ENCODE measurements around the gene BLOC1S1. TPM values are rescaled to one million over a fixed set of nuclear protein-coding genes. Genes with fewer than 3 reads are reported as not detected.

BLOC1S1 gene
- total and polyA plus RNA-seq, 8 donors = 12.8 to 451 (median 239) TPM

DNA sequence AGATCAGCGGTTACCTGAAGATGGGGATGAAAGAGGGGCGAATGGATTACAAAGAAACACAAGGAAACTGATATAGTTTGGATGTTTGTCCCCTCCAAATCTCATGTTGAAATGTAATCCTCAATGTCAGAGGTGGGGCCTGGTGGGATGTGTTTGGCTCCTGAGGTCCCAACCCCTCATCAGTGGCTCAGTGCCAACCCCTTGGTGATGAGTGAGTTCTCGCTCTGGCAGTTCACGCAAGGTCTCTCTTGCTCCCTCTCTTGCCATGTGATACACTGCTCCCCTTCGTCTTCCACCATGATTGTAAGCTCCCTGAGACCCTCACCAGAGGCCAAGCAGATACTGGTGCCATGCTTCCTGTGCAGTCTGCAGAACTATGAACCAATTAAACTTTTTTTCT, 36.2 kb upstream of the BLOC1S1 start:
- intact Hi-C loops (cut with DNase I; ENCODE audit: low total_unique reads) = no loop called here
- peaks cover 13 to 23% (median 17%) of the 10 kb centered on the region in 4 donors for H3K4me1 ChIP-seq
- 86 to 91% (median 89%) methylated on average over 5 of the region's 5 CpGs for WGBS, 5 donors

DNA sequence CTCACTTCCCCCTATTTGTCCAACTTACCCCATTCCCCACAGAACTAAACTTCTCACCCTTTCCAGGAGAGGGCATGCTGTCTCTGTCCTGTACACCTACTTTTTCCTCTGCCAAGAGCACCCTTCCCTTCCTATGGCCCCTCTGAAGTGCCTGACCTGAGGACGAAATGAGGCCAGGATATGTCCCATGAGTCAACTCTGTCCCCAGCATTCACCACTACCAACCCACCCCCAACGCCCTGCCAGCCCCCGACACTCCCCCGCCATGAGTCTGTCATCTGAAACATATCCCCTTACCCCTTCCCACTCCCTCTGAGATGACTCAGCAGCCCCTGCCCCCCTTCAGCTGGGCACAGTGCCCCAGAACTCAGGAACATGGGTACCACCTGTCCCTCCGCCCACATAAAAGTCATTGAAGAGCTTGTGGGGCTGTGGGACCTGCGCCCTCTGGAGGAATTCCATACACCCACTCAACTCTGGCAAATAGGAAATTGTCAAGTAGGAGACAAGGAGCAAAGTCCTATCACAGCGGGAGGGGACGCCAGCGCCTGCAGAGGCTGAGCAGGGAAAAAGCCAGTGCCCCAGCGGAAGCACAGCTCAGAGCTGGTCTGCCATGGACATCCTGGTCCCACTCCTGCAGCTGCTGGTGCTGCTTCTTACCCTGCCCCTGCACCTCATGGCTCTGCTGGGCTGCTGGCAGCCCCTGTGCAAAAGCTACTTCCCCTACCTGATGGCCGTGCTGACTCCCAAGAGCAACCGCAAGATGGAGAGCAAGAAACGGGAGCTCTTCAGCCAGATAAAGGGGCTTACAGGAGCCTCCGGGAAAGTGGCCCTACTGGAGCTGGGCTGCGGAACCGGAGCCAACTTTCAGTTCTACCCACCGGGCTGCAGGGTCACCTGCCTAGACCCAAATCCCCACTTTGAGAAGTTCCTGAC, 34.4 kb upstream of the BLOC1S1 start:
- Histone ChIP-seq H3K9me3 (no peaks in the 10 kb centered on the region), H3K4me1 (peaks cover 13 to 23% (median 17%) of the 10 kb centered on the region in 4 donors), H3K36me3 (peaks cover 0 to 19% (median 2%) of the 10 kb centered on the region in 4 donors), H3K27ac (peak overlapping the region in 3 of 5 donors; percentile 28 to 64 (median 51)), H3K4me3 (peak overlapping the region; percentile 9 to 41 (median 30)), H3K27me3 (peaks cover 0 to 15% (median 0%) of the 10 kb centered on the region in 3 donors)
- DNase-seq = peak; percentile 71 to 89
- intact Hi-C loops (cut with DNase I; ENCODE audit: low total_unique reads) = no loop called here
- TF ChIP-seq, protein P1, sequence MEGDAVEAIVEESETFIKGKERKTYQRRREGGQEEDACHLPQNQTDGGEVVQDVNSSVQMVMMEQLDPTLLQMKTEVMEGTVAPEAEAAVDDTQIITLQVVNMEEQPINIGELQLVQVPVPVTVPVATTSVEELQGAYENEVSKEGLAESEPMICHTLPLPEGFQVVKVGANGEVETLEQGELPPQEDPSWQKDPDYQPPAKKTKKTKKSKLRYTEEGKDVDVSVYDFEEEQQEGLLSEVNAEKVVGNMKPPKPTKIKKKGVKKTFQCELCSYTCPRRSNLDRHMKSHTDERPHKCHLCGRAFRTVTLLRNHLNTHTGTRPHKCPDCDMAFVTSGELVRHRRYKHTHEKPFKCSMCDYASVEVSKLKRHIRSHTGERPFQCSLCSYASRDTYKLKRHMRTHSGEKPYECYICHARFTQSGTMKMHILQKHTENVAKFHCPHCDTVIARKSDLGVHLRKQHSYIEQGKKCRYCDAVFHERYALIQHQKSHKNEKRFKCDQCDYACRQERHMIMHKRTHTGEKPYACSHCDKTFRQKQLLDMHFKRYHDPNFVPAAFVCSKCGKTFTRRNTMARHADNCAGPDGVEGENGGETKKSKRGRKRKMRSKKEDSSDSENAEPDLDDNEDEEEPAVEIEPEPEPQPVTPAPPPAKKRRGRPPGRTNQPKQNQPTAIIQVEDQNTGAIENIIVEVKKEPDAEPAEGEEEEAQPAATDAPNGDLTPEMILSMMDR (IDR thresholded peaks at IDR 0.05) = peak in 3 of 7 experiments; percentile 11 to 40 (median 34)
- TF ChIP-seq EP300 (IDR thresholded peaks at IDR 0.05) = no peak
- peak in 2 of 3 donors; percentile 17 to 39 for TF ChIP-seq POLR2AphosphoS5 (IDR thresholded peaks at IDR 0.05)
- WGBS, 5 donors = 7 to 17% (median 10%) methylated on average over 13 to 17 of the region's 17 CpGs

More for the DNA sequence above, 36.2 kb upstream of the BLOC1S1 start:
- DNase-seq = no peak
- no peak for TF ChIP-seq EP300 (IDR thresholded peaks at IDR 0.05)
- TF ChIP-seq POLR2AphosphoS5 (IDR thresholded peaks at IDR 0.05) = no peak
- TF ChIP-seq POLR2A (IDR thresholded peaks at IDR 0.05) = no peak
- Histone ChIP-seq H3K9me3 (no peaks in the 10 kb centered on the region), H3K36me3 (peaks cover 0 to 2% (median under 1%) of the 10 kb centered on the region in 4 donors), H3K27me3 (peaks cover 0 to 15% (median 0%) of the 10 kb centered on the region in 3 donors), H3K27ac (no peak overlapping the region), H3K4me3 (no peak overlapping the region)

DNA sequence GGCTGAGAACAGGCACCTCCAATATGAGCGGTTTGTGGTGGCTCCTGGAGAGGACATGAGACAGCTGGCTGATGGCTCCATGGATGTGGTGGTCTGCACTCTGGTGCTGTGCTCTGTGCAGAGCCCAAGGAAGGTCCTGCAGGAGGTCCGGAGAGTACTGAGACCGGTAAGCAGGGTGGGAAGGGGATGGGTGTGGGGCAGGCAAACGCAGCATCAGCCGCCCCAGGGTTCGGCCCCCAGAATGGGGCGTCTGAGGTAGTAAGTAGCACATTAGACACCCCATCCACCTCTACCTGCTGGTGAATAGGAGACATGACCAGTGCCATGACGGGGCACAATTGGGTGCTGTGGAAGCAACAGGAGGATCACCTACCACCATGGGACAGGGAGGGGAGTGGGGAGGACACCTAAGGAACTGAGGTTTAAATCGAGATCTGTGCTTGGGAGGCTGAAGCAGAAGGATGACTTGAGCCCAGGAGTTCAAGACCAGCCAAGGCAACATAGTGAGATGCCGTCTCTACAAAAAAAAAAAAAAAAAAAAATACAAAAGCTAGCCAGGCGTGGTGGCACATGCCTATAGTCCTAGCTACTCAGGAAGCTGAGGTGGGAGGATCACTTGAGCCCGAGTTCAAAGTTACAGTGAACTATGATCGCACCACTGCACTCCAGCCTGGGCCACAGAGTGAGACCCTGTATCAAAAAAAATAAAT, 33.6 kb upstream of the BLOC1S1 start:
- peaks cover 0 to 25% (median 3%) of the 10 kb centered on the region in 4 donors for H3K36me3 ChIP-seq
- TF ChIP-seq POLR2A (IDR thresholded peaks at IDR 0.05) = no peak
- TF ChIP-seq EP300 (IDR thresholded peaks at IDR 0.05) = no peak
- TF ChIP-seq, protein P1 (IDR thresholded peaks at IDR 0.05) = no peak
- no peak for TF ChIP-seq POLR2AphosphoS5 (IDR thresholded peaks at IDR 0.05)
- H3K27me3 ChIP-seq = peaks cover 0 to 15% (median 0%) of the 10 kb centered on the region in 3 donors
- no peaks in the 10 kb centered on the region for H3K9me3 ChIP-seq
- peaks cover 13 to 23% (median 17%) of the 10 kb centered on the region in 4 donors for H3K4me1 ChIP-seq
- intact Hi-C loops (cut with DNase I; ENCODE audit: low total_unique reads) = no loop called here
- peak overlapping the region in 1 of 5 donors; percentile 51 for H3K27ac ChIP-seq
- peak overlapping the region; percentile 9 to 41 (median 30) for H3K4me3 ChIP-seq
- no peak for DNase-seq
- WGBS, 5 donors = 48 to 81% (median 67%) methylated on average over 13 of the region's 13 CpGs

DNA sequence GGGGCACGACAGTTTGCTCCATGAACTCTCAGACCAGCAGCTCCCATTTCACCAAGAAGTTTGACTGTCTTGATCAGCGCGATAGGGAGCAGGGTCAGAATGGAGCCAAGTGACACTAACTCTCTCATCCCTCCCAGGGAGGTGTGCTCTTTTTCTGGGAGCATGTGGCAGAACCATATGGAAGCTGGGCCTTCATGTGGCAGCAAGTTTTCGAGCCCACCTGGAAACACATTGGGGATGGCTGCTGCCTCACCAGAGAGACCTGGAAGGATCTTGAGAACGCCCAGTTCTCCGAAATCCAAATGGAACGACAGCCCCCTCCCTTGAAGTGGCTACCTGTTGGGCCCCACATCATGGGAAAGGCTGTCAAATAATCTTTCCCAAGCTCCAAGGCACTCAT, 32.2 kb upstream of the BLOC1S1 start:
- peaks cover 0 to 38% (median 9%) of the 10 kb centered on the region in 4 donors for H3K36me3 ChIP-seq
- peaks cover 13 to 23% (median 17%) of the 10 kb centered on the region in 4 donors for H3K4me1 ChIP-seq
- H3K27me3 ChIP-seq = peaks cover 0 to 15% (median 0%) of the 10 kb centered on the region in 3 donors
- no peak for TF ChIP-seq POLR2AphosphoS5 (IDR thresholded peaks at IDR 0.05)
- TF ChIP-seq, protein P1 (IDR thresholded peaks at IDR 0.05) = no peak
- no peak for TF ChIP-seq EP300 (IDR thresholded peaks at IDR 0.05)
- TF ChIP-seq POLR2A (IDR thresholded peaks at IDR 0.05) = no peak
- 86 to 95% (median 93%) methylated on average over 7 of the region's 7 CpGs for WGBS, 5 donors
- no peaks in the 10 kb centered on the region for H3K9me3 ChIP-seq
- H3K4me3 ChIP-seq = no peak overlapping the region
- H3K27ac ChIP-seq = no peak overlapping the region
- intact Hi-C loops (cut with DNase I; ENCODE audit: low total_unique reads) = no loop called here
- no peak for DNase-seq
